Measurements from ENCODE around the gene CNTNAP2.
"Not testable (repeated sequence)": the region's sequence is repeated elsewhere in the genome, so short reads cannot be mapped to it uniquely, and the experiment has no call there.

The CNTNAP2 gene

DNA sequence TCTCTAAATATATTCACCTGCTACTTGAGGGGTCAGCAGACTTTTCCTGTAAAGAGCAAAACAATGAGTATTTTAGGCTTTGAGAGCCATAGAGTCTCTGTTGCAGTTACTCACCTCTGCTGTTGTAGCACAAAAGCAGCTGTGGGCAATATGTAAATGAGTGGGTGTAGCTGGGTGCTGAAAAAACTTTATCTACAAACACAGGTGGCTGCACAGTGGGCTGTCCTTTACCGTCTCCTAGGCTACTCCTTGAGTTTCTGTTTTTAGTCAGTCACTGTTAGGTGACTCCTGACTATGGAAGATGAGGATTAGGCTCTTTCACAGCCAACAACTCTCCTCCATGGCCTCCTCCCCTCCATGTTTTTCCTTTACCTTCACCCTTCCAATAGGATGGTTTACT lies 2187.9 kb downstream of the CNTNAP2 start:
- H3K4me3 Mint-ChIP-seq: no peak overlapping the region
- H3K36me3 Mint-ChIP-seq (ENCODE audit: insufficient read depth): no peaks in the 10 kb centered on the region
- H3K9me3 Mint-ChIP-seq: no peaks in the 10 kb centered on the region
- DNase-seq (no peak), ATAC-seq (replicated peaks) (no peak)
- no peaks in the 10 kb centered on the region for H3K4me1 Mint-ChIP-seq (ENCODE audit: low read depth in 2 of 2)
- peaks cover 4 to 14% of the 10 kb centered on the region in 2 donors for H3K27me3 Mint-ChIP-seq
- H3K27ac Mint-ChIP-seq: no peak overlapping the region

DNA sequence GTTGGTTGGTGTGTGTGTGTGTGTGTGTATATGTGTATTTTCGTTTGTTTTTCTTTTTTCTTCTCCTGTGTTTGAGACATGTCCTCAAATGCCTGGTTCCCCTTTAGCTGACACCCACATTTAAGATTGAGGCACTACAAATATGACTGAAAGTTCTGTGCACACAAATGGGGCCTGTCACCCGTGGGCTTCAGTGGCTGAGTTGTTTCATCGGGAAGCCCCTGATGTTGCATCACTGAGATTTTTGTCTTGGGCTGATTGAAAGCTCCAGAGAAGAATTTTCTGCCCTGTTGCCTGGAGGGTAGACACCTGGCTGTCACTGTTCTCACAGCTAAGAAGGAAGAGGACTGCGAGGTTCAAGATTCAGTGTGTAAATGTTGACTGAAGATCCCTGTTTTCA lies 2190.2 kb downstream of the CNTNAP2 start:
- H3K4me1 Mint-ChIP-seq (ENCODE audit: low read depth in 2 of 2): no peaks in the 10 kb centered on the region
- ATAC-seq (replicated peaks) (no peak), DNase-seq (no peak)
- no peaks in the 10 kb centered on the region for H3K9me3 Mint-ChIP-seq
- H3K27ac Mint-ChIP-seq: no peak overlapping the region
- no peaks in the 10 kb centered on the region for H3K36me3 Mint-ChIP-seq (ENCODE audit: insufficient read depth)
- H3K4me3 Mint-ChIP-seq: no peak overlapping the region
- H3K27me3 Mint-ChIP-seq: peaks cover 21 to 30% of the 10 kb centered on the region in 2 donors

DNA sequence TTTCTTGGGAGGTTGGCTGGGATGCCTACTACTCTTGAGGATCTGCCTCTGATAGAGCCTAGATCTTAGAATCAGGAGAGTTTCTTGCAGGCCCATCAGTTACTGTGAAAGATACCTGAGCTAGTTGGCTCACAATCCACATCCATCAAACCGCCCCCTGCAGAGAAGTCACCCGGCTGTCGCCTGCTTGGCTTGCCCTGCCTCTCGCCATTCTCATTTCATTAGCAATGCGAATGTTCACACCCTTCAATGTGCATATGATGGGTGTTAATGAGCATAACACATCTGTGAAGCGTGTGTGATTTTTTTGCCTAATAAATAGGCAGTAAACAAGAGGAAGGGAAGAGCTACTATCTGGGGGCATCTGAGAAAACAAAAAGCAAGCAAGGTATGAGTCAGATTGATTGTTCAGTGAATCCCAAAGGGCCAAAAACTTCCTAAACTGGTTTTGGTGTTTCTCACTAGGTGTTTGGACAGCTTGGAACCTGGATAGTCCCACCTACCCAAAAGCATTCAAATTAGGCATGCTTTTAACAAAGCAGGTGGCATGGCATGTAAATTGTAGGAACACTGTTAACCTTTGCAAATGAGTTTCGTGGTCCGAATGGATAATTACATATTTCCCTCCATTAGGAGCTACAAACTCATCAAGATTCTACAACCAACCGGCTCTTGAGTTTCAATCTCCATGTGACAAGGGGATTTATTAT lies 2201.7 kb downstream of the CNTNAP2 start:
- ATAC-seq (replicated peaks) (no peak), DNase-seq (no peak)
- H3K36me3 Mint-ChIP-seq (ENCODE audit: insufficient read depth): no peaks in the 10 kb centered on the region
- H3K27ac Mint-ChIP-seq: no peak overlapping the region
- no peak overlapping the region for H3K4me3 Mint-ChIP-seq
- H3K27me3 Mint-ChIP-seq: peaks cover 15% of the 10 kb centered on the region in 2 donors
- H3K4me1 Mint-ChIP-seq (ENCODE audit: low read depth in 2 of 2): no peaks in the 10 kb centered on the region
- peaks cover 0 to 4% of the 10 kb centered on the region in 2 donors for H3K9me3 Mint-ChIP-seq

DNA sequence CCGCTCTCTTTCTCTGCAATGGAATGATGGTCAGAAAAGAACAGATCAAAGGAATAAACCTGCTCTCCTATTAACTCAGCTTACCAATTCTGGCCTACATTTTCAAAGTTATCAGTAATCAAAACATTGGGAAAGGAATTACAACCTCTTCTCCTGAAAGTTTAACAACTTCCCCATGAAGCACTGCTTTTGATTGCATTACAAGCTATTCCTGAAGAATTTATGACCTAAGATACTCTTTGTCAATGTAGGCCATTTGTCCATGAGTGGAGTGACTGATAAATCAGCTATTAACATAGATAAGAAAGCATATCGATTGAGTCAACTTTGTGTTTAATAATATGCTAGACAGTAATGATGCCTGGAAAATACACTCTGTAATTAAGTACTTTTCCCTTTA lies 2202.2 kb downstream of the CNTNAP2 start:
- Mint-ChIP-seq H3K27ac (no peak overlapping the region), H3K27me3 (peaks cover 15% of the 10 kb centered on the region in 2 donors), H3K4me1 (ENCODE audit: low read depth in 2 of 2) (no peaks in the 10 kb centered on the region), H3K4me3 (no peak overlapping the region), H3K9me3 (peaks cover 0 to 4% of the 10 kb centered on the region in 2 donors), H3K36me3 (ENCODE audit: insufficient read depth) (no peaks in the 10 kb centered on the region)
- ATAC-seq (replicated peaks) (no peak), DNase-seq (no peak)

DNA sequence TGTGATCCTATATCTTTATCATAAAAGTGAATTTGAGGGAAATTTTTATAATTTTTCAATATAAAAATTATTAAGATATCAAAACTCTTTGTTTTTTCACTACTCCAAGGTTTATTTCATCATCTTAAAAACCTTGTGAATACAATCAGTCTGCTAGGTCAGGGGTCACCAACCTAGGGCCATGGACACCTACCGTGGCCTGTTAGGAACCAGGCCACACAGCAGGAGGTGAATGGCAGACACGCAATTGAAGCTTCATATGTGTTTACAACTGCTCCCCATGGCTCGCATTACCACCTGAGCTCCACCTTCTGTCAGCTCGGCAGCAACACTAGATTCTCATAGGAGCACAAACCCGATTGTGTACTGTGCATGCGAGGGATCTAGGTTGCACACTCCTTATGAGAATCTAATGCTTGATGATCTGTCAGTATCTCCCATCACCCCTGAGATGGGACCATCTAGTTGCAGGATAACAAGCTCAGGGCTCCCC lies 2202.8 kb downstream of the CNTNAP2 start:
- ATAC-seq (replicated peaks): no peak
- Mint-ChIP-seq H3K27ac (no peak overlapping the region), H3K4me3 (no peak overlapping the region), H3K36me3 (ENCODE audit: insufficient read depth) (no peaks in the 10 kb centered on the region), H3K4me1 (ENCODE audit: low read depth in 2 of 2) (no peaks in the 10 kb centered on the region), H3K9me3 (peaks cover 0 to 4% of the 10 kb centered on the region in 2 donors), H3K27me3 (peaks cover 16 to 19% of the 10 kb centered on the region in 2 donors)
- DNase-seq: no peak

DNA sequence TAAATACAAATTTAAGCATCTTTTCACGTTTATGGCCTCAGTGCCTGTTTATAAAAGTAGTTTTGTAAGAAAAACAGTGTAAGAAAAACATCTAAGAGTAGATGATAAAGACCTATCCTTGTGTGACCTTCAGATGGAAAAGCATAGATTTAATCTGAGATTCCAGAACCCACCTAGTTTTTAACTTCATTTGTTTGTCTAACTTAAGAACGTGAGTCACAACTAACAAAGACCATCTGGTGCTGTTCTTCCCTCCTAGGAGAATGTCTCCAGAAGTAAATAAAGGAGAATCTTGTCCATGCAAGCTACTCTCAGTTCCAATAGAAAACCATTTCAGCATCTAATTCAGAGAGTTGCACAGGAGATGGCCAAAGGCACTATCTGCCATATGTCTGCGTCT lies 2208.6 kb downstream of the CNTNAP2 start:
- Mint-ChIP-seq H3K9me3 (peaks cover 4 to 7% of the 10 kb centered on the region in 2 donors), H3K27me3 (peaks cover 42 to 50% of the 10 kb centered on the region in 2 donors), H3K4me1 (ENCODE audit: low read depth in 2 of 2) (no peaks in the 10 kb centered on the region), H3K4me3 (no peak overlapping the region), H3K36me3 (ENCODE audit: insufficient read depth) (peaks cover 3% of the 10 kb centered on the region), H3K27ac (no peak overlapping the region)
- ATAC-seq (replicated peaks): no peak
- DNase-seq: no peak

DNA sequence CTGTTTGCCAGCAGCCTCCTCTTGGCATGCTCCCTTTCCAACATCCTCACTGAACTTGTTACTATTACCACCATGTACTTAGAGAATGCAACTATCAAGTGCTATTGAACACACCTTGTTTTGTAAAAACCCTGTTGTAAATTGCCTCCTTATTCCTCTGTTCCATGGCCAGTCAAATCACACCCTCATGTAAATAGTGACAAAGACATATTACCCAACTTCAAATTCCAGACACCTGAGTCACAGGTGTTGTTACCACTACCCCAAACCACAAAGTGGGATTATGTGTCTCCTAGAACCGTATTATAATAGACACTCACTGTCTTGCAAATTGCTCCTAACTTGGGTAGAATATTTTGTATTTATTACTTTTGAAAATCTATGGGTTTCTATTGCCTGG lies 2210.8 kb downstream of the CNTNAP2 start:
- peaks cover 8 to 22% of the 10 kb centered on the region in 2 donors for H3K9me3 Mint-ChIP-seq
- ATAC-seq (replicated peaks) (no peak), DNase-seq (no peak)
- H3K4me3 Mint-ChIP-seq: no peak overlapping the region
- H3K36me3 Mint-ChIP-seq (ENCODE audit: insufficient read depth): peaks cover 3% of the 10 kb centered on the region
- H3K4me1 Mint-ChIP-seq (ENCODE audit: low read depth in 2 of 2): no peaks in the 10 kb centered on the region
- H3K27me3 Mint-ChIP-seq: peaks cover 33 to 50% of the 10 kb centered on the region in 2 donors
- H3K27ac Mint-ChIP-seq: no peak overlapping the region

DNA sequence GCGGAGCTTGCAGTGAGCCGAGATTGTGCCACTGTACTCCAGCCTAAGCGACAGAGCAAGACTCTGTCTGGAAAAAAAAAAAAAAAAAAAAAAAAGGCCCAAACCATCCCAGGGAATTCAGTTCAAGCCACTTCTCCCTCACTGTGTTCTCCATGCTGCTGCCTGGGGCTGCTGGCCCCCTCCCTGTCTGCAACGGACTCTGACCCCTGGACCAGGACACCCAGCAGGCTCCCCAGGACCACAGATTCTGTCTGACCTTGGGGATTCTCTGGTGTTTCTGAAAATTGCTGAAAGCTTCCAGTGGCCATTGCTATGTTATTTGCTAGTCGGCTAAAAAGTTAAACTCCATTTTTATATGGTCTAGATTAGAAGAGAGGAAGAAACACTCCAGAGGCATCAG lies 2212.3 kb downstream of the CNTNAP2 start:
- peaks cover 27 to 44% of the 10 kb centered on the region in 2 donors for H3K27me3 Mint-ChIP-seq
- ATAC-seq (replicated peaks) (no peak), DNase-seq (no peak)
- H3K27ac Mint-ChIP-seq: no peak overlapping the region
- H3K9me3 Mint-ChIP-seq: peaks cover 8 to 22% of the 10 kb centered on the region in 2 donors
- peaks cover 3% of the 10 kb centered on the region for H3K36me3 Mint-ChIP-seq (ENCODE audit: insufficient read depth)
- no peaks in the 10 kb centered on the region for H3K4me1 Mint-ChIP-seq (ENCODE audit: low read depth in 2 of 2)
- H3K4me3 Mint-ChIP-seq: no peak overlapping the region

DNA sequence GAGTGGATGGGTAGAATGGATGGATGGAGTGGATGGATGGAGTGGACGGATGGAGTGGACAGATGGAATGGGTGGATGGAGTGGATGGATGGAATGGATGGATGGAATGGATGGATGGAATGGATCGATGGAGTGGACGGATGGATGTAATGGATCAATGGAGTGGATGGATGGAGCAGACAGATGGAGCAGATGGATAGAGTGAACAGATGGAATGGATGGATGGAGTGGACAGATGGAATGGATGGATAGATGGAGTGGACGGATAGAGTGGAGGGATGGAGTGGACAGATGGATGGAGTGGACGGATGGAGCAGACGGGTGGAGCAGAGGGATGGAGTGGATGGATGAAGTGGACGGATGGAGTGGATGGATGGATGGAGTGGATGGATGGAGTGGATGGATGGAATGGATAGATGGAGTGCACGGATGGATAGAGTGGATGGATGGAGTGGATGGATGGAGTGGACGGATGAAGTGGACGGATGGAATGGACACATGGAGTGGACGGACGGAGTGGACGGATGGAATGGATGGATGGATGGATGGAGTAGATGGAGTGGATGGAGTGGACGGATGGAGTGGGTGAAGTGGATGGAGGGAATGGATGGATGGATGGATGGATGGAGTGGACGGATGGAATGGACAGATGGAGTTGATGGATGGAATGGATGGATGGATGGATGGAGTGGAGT lies 2213.7 kb downstream of the CNTNAP2 start:
- ATAC-seq (replicated peaks) (no peak), DNase-seq (no peak)
- Mint-ChIP-seq H3K36me3 (ENCODE audit: insufficient read depth) (peaks cover 5% of the 10 kb centered on the region), H3K4me3 (no peak overlapping the region), H3K27ac (no peak overlapping the region), H3K9me3 (peaks cover 8 to 22% of the 10 kb centered on the region in 2 donors), H3K4me1 (ENCODE audit: low read depth in 2 of 2) (no peaks in the 10 kb centered on the region), H3K27me3 (peaks cover 26 to 49% of the 10 kb centered on the region in 2 donors)

DNA sequence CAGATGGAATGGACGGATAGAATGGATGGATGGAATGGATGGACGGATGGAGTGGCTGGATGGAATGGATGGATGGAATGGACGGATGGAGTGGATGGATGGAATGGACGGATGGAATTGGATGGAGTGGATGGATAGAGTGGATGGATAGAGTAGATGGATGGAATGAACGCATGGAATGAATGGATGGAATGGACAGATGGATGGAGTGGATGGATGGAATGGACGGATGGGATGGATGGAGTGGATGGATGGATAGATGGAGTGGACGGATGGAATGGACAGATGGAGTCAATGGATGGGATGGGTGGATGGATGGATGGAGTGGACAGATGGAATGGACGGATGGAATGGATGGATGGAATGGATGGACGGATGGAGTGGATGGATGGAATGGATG lies 2214.2 kb downstream of the CNTNAP2 start:
- no peaks in the 10 kb centered on the region for H3K4me1 Mint-ChIP-seq (ENCODE audit: low read depth in 2 of 2)
- H3K4me3 Mint-ChIP-seq: no peak overlapping the region
- no peak for DNase-seq
- H3K27ac Mint-ChIP-seq: no peak overlapping the region
- H3K27me3 Mint-ChIP-seq: peaks cover 23 to 49% of the 10 kb centered on the region in 2 donors
- H3K36me3 Mint-ChIP-seq (ENCODE audit: insufficient read depth): peaks cover 5% of the 10 kb centered on the region
- ATAC-seq (replicated peaks): no peak
- peaks cover 8 to 22% of the 10 kb centered on the region in 2 donors for H3K9me3 Mint-ChIP-seq

DNA sequence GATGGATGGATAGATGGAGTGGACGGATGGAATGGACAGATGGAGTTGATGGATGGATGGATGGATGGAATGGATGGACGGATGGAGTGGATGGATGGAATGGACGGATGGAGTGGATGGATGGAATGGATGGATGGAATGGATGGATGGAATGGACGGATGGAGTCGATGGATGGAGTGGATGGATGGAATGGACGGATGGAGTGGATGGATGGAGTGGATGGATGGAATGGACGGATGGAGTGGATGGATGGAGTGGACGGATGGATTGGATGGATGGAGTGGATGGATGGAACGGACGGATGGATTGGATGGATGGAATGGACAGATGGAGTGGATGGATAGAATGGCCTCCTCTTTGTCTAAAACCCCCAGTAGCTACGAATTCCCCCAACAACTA lies 2214.9 kb downstream of the CNTNAP2 start:
- not testable (repeated sequence) for H3K4me1 Mint-ChIP-seq (ENCODE audit: low read depth in 2 of 2)

DNA sequence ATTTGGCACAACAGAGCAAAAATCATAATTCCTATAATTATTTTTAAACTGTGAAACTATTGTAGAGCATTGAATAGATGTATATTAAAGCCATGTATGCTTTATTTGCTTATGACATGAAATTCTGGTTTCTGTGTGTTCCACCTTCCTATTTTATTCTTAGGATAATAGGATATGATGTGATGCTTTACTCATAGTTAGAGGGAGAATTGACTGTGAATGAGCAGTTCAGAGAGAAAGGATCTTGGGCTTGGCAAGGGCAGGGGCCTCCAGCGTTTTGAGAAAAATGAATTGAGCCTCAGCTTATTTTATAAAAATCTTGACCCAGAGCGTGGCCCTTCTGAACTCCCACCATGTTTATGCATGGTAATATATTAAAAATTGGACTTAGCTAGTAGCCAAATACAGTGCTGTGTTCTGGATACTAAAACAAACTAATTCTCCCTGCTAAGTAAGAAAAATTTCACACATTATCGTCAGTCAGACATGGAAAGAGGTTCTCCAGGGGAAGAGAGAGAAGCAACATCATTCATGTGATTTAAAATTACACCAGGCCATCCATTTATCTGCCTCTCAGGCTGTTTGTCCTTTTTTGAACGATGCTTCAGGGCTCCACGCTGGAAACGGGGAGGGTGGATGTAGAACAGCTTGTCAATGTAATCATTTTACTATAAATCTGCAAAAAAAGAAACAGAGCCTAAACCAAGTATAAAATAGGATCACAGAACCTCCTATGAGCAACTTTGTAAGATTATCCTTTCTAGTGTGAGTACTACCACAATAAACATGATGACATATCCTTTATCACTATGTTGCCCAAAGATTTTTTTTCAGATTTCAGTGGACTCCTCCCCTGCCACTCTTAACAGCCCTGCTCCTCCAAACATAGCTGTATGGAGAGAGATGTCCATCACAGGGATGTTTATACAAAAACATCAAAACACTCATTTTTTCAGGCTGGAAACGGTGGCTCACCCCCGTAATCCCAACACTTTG lies 2215.9 kb downstream of the CNTNAP2 start:
- H3K4me1 Mint-ChIP-seq (ENCODE audit: low read depth in 2 of 2): no peaks in the 10 kb centered on the region
- DNase-seq (no peak), ATAC-seq (replicated peaks) (no peak)
- H3K9me3 Mint-ChIP-seq: peaks cover 8 to 22% of the 10 kb centered on the region in 2 donors
- peaks cover 5% of the 10 kb centered on the region for H3K36me3 Mint-ChIP-seq (ENCODE audit: insufficient read depth)
- no peak overlapping the region for H3K27ac Mint-ChIP-seq
- peaks cover 23 to 47% of the 10 kb centered on the region in 2 donors for H3K27me3 Mint-ChIP-seq
- H3K4me3 Mint-ChIP-seq: no peak overlapping the region

More for the DNA sequence above, 2214.9 kb downstream of the CNTNAP2 start:
- ATAC-seq (replicated peaks); H3K27ac Mint-ChIP-seq; H3K36me3 Mint-ChIP-seq (ENCODE audit: insufficient read depth); H3K4me3 Mint-ChIP-seq; DNase-seq: not testable (repeated sequence)
- peaks cover 8 to 22% of the 10 kb centered on the region in 2 donors for H3K9me3 Mint-ChIP-seq
- peaks cover 20 to 48% of the 10 kb centered on the region in 2 donors for H3K27me3 Mint-ChIP-seq

DNA sequence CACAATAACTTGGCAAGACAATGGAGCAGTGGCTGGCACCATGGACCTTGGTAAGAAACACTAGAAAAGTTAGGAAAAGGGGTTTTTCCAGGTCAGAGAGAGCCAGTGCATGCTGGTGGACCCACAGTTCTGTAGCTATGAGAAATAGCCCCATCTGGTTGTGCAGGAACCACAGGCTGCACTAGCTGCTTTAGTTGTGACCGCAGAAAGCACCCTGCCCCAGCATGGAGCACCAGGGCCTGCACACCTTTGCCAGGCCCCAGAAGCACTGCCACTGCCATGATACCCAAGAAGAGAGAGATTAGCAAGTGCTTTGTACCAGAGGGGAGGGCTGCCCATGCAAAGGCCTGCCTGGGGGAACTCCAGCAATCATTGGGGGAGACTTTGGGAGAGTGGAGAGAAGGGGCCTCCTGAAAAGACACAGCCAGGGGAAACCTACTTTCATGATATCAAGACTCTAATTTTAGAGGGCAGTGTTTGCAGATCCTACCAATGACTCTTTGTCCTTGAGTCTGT lies 2217.9 kb downstream of the CNTNAP2 start:
- Mint-ChIP-seq H3K27me3 (peaks cover 42 to 61% of the 10 kb centered on the region in 2 donors), H3K4me1 (ENCODE audit: low read depth in 2 of 2) (peaks cover 6 to 7% of the 10 kb centered on the region in 2 donors), H3K9me3 (peaks cover 8 to 22% of the 10 kb centered on the region in 2 donors), H3K4me3 (no peak overlapping the region), H3K36me3 (ENCODE audit: insufficient read depth) (peaks cover 3% of the 10 kb centered on the region), H3K27ac (no peak overlapping the region)
- ATAC-seq (replicated peaks): no peak
- DNase-seq: no peak

Measured in effector memory CD8-positive, alpha-beta T cell (primary cell).